A549 (cell line): ENCODE measurements around the gene DAGLA. TPM values are rescaled to one million over a fixed set of nuclear protein-coding genes. Genes with fewer than 3 reads are reported as not detected.

Source experiments
- ATAC-seq, 2 experiments: fragments of 200-7000 bp in 1 of 2; fragments of >200 bp in 1 of 2; cut with Nextera tagmentation in 1 of 2; cut with Tn5 transposase in 1 of 2; 3 replicates each; pipeline versions ENCODE4 v1.8.0 to v1.9.1; 2018 to 2020; ENCODE audit warnings: mild to moderate bottlenecking in 1 of 2, moderate library complexity in 1 of 2
- CTCF ChIA-PET: fragments of 300-600 bp; sonication (Branson Sonifier 250); formaldehyde crosslinking; extraction: SDS; loops from one replicate; lab custom pipeline; 2021; ENCODE audit warnings: antibody characterized with exemption, inconsistent platforms; lab: Yijun Ruan, JAX
- POLR2A ChIA-PET: fragments of 350-600 bp; formaldehyde crosslinking; extraction: SDS; loops from one replicate; lab custom pipeline; 2021; ENCODE audit warnings: antibody characterized with exemption, inconsistent platforms; lab: Yijun Ruan, JAX
- DNase-seq, 2 experiments: peaks; one replicate each; pipeline versions ENCODE4 v3.0.0 to v3.0.0-alpha.2; 2011 to 2016; ENCODE audit warnings: low read depth in 1 of 2, low spot score in 1 of 2
- FAIRE-seq: peaks from 2 replicates; lab custom pipeline; 2011; peaks lifted over from hg19 to GRCh38; lab: Jason Lieb, UNC
- H3K27ac ChIP-seq, 2 experiments: fragments of >200 bp; sonication (Bioruptor Twin); formaldehyde crosslinking; 3 replicates each; pipeline ENCODE4 v1.5.1; 2016 to 2017
- H3K4me1 ChIP-seq: fragments of >200 bp; sonication (Bioruptor Twin); formaldehyde crosslinking; 3 replicates; pipeline ENCODE4 v1.6.1; 2016
- H3K4me2 ChIP-seq: fragments of >200 bp; sonication (Bioruptor Twin); formaldehyde crosslinking; 3 replicates; pipeline ENCODE4 v1.6.1; 2016
- H3K4me3 ChIP-seq: fragments of >200 bp; sonication (Bioruptor Twin); formaldehyde crosslinking; 3 replicates; pipeline ENCODE4 v1.5.1; 2016
- H3K9me3 ChIP-seq: fragments of >200 bp; sonication (Bioruptor Twin); formaldehyde crosslinking; 3 replicates; pipeline ENCODE4 v1.6.1; 2016
- BCL3 ChIP-seq: fragments of >200 bp; sonication (Bioruptor Twin); formaldehyde crosslinking; IDR thresholded peaks from 3 replicates; pipeline ENCODE4 v1.6.1; 2016
- CBX8 ChIP-seq: fragments of 200-600 bp; sonication (generic); IDR thresholded peaks from 2 replicates; pipeline ENCODE4 v1.6.1; 2016
- CHD4 ChIP-seq: fragments of 200-600 bp; sonication (generic); IDR thresholded peaks from 2 replicates; pipeline ENCODE4 v1.6.1; 2016; ENCODE audit warnings: antibody characterized with exemption, mild to moderate bottlenecking, borderline replicate concordance
- E2F6 ChIP-seq: IDR thresholded peaks from 2 replicates; pipeline ENCODE4 v1.6.1; 2012; ENCODE audit warnings: low read depth, borderline replicate concordance
- FOSB ChIP-seq: fragments of 250-450 bp; sonication (Bioruptor Pico); IDR thresholded peaks from 2 replicates; pipeline ENCODE4 v1.5.0; 2020; ENCODE audit warnings: mild to moderate bottlenecking, moderate library complexity
- FOXS1 ChIP-seq: fragments of 250-450 bp; sonication (Bioruptor Pico); IDR thresholded peaks from 2 replicates; pipeline ENCODE4 v1.5.0; 2020; ENCODE audit warnings: mild to moderate bottlenecking, moderate library complexity
- GATA3 ChIP-seq: IDR thresholded peaks from 2 replicates; pipeline ENCODE4 v1.6.1; 2012; ENCODE audit warnings: borderline replicate concordance
- HDAC2 ChIP-seq: fragments of 200-600 bp; sonication (generic); IDR thresholded peaks from 2 replicates; pipeline ENCODE4 v1.6.1; 2016
- HOXA7 ChIP-seq: fragments of 250-450 bp; sonication (Bioruptor Pico); IDR thresholded peaks from 2 replicates; pipeline ENCODE4 v1.5.0; 2020; ENCODE audit warnings: mild to moderate bottlenecking, moderate library complexity
- HOXB5 ChIP-seq: fragments of 250-450 bp; sonication (Bioruptor Pico); IDR thresholded peaks from 2 replicates; pipeline ENCODE4 v1.5.0; 2020; ENCODE audit warnings: mild to moderate bottlenecking, moderate library complexity
- JUNB ChIP-seq: fragments of >200 bp; sonication (Bioruptor Twin); formaldehyde crosslinking; IDR thresholded peaks from 2 replicates; pipeline ENCODE4 v1.6.1; 2016
- MAZ ChIP-seq: fragments of 150-350 bp; IDR thresholded peaks from 2 replicates; pipeline ENCODE4 v1.6.1; 2014; ENCODE audit warnings: antibody characterized with exemption, low read depth, low read length, borderline replicate concordance
- NFE2L2 ChIP-seq: fragments of 150-350 bp; conservative IDR thresholded peaks from 2 replicates; pipeline ENCODE4 v1.6.1; 2014; ENCODE audit warnings: low read length
- POLR2A ChIP-seq: IDR thresholded peaks from 2 replicates; pipeline ENCODE4 v1.6.1; 2012; ENCODE audit warnings: mild to moderate bottlenecking, low read length
- POLR2AphosphoS2 ChIP-seq: conservative IDR thresholded peaks from 2 replicates; pipeline ENCODE4 v1.6.1; 2012; ENCODE audit warnings: low read length, improper control_type of control experiment, inconsistent platforms
- RAD21 ChIP-seq, 2 experiments: fragments of >200 bp in 1 of 2; sonication (Bioruptor Twin) in 1 of 2; formaldehyde crosslinking in 1 of 2; IDR thresholded peaks in 1 of 2; conservative IDR thresholded peaks in 1 of 2; 2 replicates in 1 of 2; 3 replicates in 1 of 2; pipeline ENCODE4 v1.6.1; 2012 to 2018; ENCODE audit warnings: inconsistent platforms in 1 of 2
- RCOR1 ChIP-seq: fragments of 150-350 bp; IDR thresholded peaks from 2 replicates; pipeline ENCODE4 v1.6.1; 2014; ENCODE audit warnings: antibody characterized with exemption, low read length, low read depth
- REST ChIP-seq: fragments of 200-600 bp; sonication (generic); IDR thresholded peaks from 2 replicates; pipeline ENCODE4 v1.6.1; 2016; ENCODE audit warnings: antibody characterized with exemption, mild to moderate bottlenecking, moderate library complexity
- RFX5 ChIP-seq: fragments of 450-650 bp; IDR thresholded peaks from 2 replicates; pipeline ENCODE4 v1.7.1; 2014; ENCODE audit warnings: antibody characterized with exemption, mild to moderate bottlenecking, moderate library complexity
- ZNF302 ChIP-seq: fragments of 250-450 bp; sonication (Bioruptor Pico); IDR thresholded peaks from 2 replicates; pipeline ENCODE4 v1.9.0; 2021; ENCODE audit warnings: inconsistent platforms, mild to moderate bottlenecking, moderate library complexity
- ZSCAN20 ChIP-seq: fragments of 250-450 bp; sonication (Bioruptor Pico); IDR thresholded peaks from 2 replicates; pipeline ENCODE4 v1.8.0; 2022; ENCODE audit warnings: mild to moderate bottlenecking, moderate library complexity
- WGBS: methylation state at CpG from one replicate; pipeline ENCODE4 v1.1.6; 2017; ENCODE audit errors: missing lambda C conversion rate; 5-methylcytosine and 5-hydroxymethylcytosine counted together
- polyA plus RNA-seq, 4 experiments: library from polyadenylated mRNA; depleted of rRNA in 3 of 4; stranded (reverse); fragments of >200 nt; fragmentation: RNase III in 1 of 4; extraction: RNeasy Plus Mini Kit Qiagen cat#74134 plus additional on column Dnase treatment in 1 of 4; gene quantifications; 2 replicates in 3 of 4; 3 replicates in 1 of 4; pipeline ENCODE4 v1.2.3, GENCODE V29; 2011 to 2017

The DAGLA gene
- polyA plus RNA-seq, 2 of the 4 experiments (the other 2 are of a cell fraction) = 0.93 to 2.5 TPM

GRCh38 chr11:61720597-61720996, 40.4 kb downstream of the DAGLA start:
- no peak for FAIRE-seq
- no peak overlapping the region for H3K27ac ChIP-seq
- no peak overlapping the region for H3K4me3 ChIP-seq
- H3K4me1 ChIP-seq = peaks cover 21% of the 10 kb centered on the region
- DNase-seq = no peak
- ATAC-seq = no peak
- WGBS = 95% methylated on average over 12 of the region's 20 CpGs
- TF ChIP-seq JUNB = no peak
- no peak for TF ChIP-seq RAD21 (conservative IDR thresholded peaks at IDR 0.05 in 1 of 2, IDR thresholded peaks at IDR 0.05 in 1 of 2)
- TF ChIP-seq FOXS1 = no peak
- TF ChIP-seq GATA3 = no peak
- no peak for TF ChIP-seq HDAC2
- TF ChIP-seq HOXA7 (CRISPR knock-in tag) = no peak
- TF ChIP-seq POLR2AphosphoS2 = no peak
- TF ChIP-seq CHD4 = no peak
- no peak for TF ChIP-seq E2F6
- TF ChIP-seq CBX8 = no peak
- TF ChIP-seq BCL3 = no peak
- TF ChIP-seq ZNF302 (CRISPR knock-in tag) = no peak
- no peak for TF ChIP-seq HOXB5 (CRISPR knock-in tag)
- TF ChIP-seq RCOR1 = no peak
- no peak for TF ChIP-seq REST
- no peak for TF ChIP-seq NFE2L2
- H3K9me3 ChIP-seq = no peaks in the 10 kb centered on the region
- no peak overlapping the region for H3K4me2 ChIP-seq
- POLR2A ChIA-PET = no interaction called here
- CTCF ChIA-PET = interaction anchor here (1.2 to 7.8 kb wide), 4 partner anchors 14 to 204 kb away, joined by 3 to 65 read pairs (median 6); no protein-coding TSS in a partner anchor

GRCh38 chr11:61724437-61724836, 44.2 kb downstream of the DAGLA start:
- Histone ChIP-seq H3K4me1 (peaks cover 13% of the 10 kb centered on the region), H3K4me3 (no peak overlapping the region), H3K9me3 (no peaks in the 10 kb centered on the region), H3K27ac (no peak overlapping the region), H3K4me2 (no peak overlapping the region)
- POLR2A ChIA-PET = no interaction called here
- CTCF ChIA-PET = interaction anchor here (0.9 to 7.8 kb wide), 5 partner anchors 10 to 44 kb away, joined by 3 to 65 read pairs (median 12); no protein-coding TSS in a partner anchor
- WGBS = 85% methylated on average over 1 of the region's 9 CpGs
- DNase-seq (no peak), FAIRE-seq (no peak), ATAC-seq (no peak)
- no peak for TF ChIP-seq HOXA7 (CRISPR knock-in tag)
- no peak for TF ChIP-seq ZSCAN20 (CRISPR knock-in tag)
- TF ChIP-seq FOSB (CRISPR knock-in tag) = no peak
- no peak for TF ChIP-seq RFX5
- no peak for TF ChIP-seq POLR2A
- TF ChIP-seq MAZ = no peak
